Immature natural killer cell (primary cell): Measurements from ENCODE around the gene RPL13. TPM values are rescaled to one million over a fixed set of nuclear protein-coding genes. Genes with fewer than 3 reads are reported as not detected.
"Not testable (repeated sequence)": the region's sequence is repeated elsewhere in the genome, so short reads cannot be mapped to it uniquely, and the experiment has no call there.

Experiments
- DNase-seq, 3 donors: peaks; one replicate each; pipeline ENCODE4 v3.0.0; 2022; ENCODE audit warnings: mixed read lengths in 1 of 3
- H3K27ac Mint-ChIP-seq, 6 donors: one replicate each; pipeline ENCODE4 v1.8.0; 2020; ENCODE audit warnings: mixed read lengths in 6 of 6, mild to moderate bottlenecking in 5 of 6, inconsistent platforms in 4 of 6, moderate library complexity in 3 of 6
- H3K27me3 Mint-ChIP-seq, 3 donors: one replicate each; pipeline ENCODE4 v1.8.0; 2020 to 2021; ENCODE audit warnings: low read depth in 3 of 3, mild to moderate bottlenecking in 3 of 3, mixed read lengths in 3 of 3, moderate library complexity in 3 of 3, inconsistent platforms in 1 of 3
- H3K36me3 Mint-ChIP-seq, 3 donors: one replicate each; pipeline ENCODE4 v1.8.0; 2020; ENCODE audit warnings: mixed read lengths in 3 of 3, inconsistent platforms in 2 of 3, mild to moderate bottlenecking in 2 of 3
- H3K4me1 Mint-ChIP-seq, 2 donors: one replicate each; pipeline ENCODE4 v1.8.0; 2020; ENCODE audit warnings: inconsistent platforms in 2 of 2, mild to moderate bottlenecking in 2 of 2, mixed read lengths in 2 of 2, moderate library complexity in 1 of 2
- H3K4me3 Mint-ChIP-seq, 5 donors: one replicate each; pipeline ENCODE4 v1.8.0; 2020; ENCODE audit warnings: mild to moderate bottlenecking in 5 of 5, mixed read lengths in 5 of 5, inconsistent platforms in 3 of 5, moderate library complexity in 3 of 5
- H3K9me3 Mint-ChIP-seq, 6 donors: one replicate each; pipeline ENCODE4 v1.8.0; 2020; ENCODE audit warnings: mild to moderate bottlenecking in 6 of 6, mixed read lengths in 6 of 6, inconsistent platforms in 4 of 6, moderate library complexity in 3 of 6
- polyA plus RNA-seq, 3 donors: library from polyadenylated mRNA; unstranded; fragments of 300-500 nt; fragmentation: Illumina TruSeq; gene quantifications; one replicate each; pipeline ENCODE4 v1.2.3, GENCODE V29; 2021

Gene RPL13
- polyA plus RNA-seq, 3 donors from 2014 or later: 1,461 to 3,229 (median 2,406) TPM

DNA sequence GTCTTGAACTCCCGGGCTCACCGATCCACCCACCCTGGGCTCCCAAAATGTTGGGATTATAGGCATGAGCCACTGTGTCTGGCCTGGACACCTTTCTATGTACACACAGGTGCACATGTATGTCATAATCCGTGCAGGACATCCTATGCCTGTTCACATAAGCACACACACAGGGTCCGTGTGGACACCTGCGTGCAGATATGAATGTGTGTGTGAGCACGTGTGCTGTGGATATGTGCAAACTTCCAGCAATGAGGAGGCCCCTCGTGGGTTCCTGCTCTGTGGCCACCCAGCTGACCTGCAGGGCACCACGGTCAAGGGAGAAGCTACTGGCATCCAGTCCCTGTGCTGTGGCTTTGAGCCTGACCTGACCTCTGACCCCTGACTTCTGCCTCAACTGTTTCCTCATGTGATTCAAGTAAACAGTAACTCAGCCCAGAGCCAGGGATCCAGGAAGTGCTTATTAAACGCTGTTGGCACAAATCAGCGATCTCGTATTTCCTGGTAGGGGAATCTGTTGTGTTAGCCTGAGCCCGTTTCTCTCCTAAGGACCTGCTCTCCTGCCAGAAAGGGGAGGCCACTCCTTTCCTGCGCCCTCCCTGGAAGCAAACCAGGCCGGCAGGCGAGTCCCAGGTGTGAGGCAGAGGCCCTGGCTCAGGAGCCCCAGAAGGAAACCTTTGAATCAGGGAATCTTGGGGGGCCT, 21.5 kb downstream of the RPL13 start:
- no peak for DNase-seq
- H3K4me3 Mint-ChIP-seq: no peak overlapping the region
- no peaks in the 10 kb centered on the region for H3K9me3 Mint-ChIP-seq
- H3K4me1 Mint-ChIP-seq: no peaks in the 10 kb centered on the region
- no peaks in the 10 kb centered on the region for H3K36me3 Mint-ChIP-seq
- H3K27ac Mint-ChIP-seq: no peak overlapping the region
- H3K27me3 Mint-ChIP-seq: peaks cover 0 to 2% (median 0%) of the 10 kb centered on the region in 3 donors

DNA sequence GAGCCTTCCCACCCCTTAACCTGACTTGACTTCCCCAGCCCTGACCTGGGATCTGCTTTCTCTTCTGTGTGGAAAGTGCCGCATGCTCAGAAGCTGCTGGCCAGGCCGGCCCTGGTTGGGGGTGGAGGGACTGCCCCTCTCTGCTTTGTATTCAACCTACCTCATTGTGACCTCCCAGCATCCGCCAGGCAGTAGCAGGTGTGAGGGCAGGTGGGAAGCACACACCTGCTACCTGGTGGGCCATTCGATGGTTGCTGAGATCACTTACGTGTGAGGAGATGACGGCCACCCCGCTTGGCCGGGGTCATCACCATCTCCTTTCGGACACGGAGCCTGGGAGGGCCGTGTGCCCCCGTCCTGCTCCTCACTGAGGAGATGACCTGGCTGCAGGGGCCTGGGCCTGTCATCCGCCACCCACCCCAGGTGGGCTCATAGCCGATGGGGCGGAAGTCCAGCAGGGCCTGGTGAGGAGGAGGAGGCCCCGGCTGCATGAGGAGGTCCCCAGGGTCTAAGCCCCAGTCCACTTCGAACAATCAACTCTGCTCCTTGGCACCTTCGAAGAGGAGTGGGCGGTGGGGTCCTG, 22.2 kb downstream of the RPL13 start:
- no peak for DNase-seq
- peaks cover 0 to 1% (median 0%) of the 10 kb centered on the region in 6 donors for H3K9me3 Mint-ChIP-seq
- no peak overlapping the region for H3K4me3 Mint-ChIP-seq
- H3K4me1 Mint-ChIP-seq: no peaks in the 10 kb centered on the region
- H3K36me3 Mint-ChIP-seq: no peaks in the 10 kb centered on the region
- H3K27ac Mint-ChIP-seq: no peak overlapping the region
- peaks cover 0 to 2% (median 0%) of the 10 kb centered on the region in 3 donors for H3K27me3 Mint-ChIP-seq

DNA sequence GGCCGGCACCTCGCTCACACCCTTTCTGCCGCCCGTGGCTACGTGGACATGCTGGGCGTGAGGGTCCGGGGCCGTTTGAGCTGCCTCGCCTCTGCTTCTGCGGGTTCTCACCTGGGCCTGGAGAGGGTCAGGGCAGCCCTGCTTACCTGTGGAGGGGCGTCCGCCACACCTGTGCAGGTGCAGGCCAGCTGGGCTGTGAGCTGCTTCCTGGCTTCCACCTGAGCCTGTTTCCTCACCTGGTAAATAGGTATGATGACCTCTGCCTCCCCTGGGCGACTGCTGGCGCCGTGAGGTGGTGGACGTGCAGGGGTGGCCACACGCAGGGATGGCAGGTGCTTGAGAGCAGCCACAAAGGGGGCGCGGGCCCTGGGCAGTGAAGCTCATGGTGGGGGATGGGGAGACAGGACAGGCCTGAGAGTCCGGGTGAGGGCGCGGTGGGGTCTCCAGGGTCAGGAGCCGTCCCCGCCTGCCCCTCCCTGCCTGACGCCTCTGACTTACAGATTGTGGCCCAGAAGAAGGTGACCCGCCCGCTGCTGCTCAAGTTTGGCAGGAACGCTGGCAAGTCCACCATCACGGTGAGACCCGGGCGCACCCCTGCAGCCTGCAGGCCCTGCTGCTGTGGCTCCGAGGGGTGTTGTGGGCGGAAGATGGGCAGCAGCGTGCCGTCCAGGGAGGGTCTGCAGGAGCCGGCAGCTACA, 22.9 kb downstream of the RPL13 start:
- Mint-ChIP-seq H3K4me3 (no peak overlapping the region), H3K27me3 (peaks cover 0 to 2% (median 0%) of the 10 kb centered on the region in 3 donors), H3K27ac (no peak overlapping the region), H3K36me3 (no peaks in the 10 kb centered on the region), H3K9me3 (peaks cover 0 to 1% (median 0%) of the 10 kb centered on the region in 6 donors), H3K4me1 (no peaks in the 10 kb centered on the region)
- no peak for DNase-seq

DNA sequence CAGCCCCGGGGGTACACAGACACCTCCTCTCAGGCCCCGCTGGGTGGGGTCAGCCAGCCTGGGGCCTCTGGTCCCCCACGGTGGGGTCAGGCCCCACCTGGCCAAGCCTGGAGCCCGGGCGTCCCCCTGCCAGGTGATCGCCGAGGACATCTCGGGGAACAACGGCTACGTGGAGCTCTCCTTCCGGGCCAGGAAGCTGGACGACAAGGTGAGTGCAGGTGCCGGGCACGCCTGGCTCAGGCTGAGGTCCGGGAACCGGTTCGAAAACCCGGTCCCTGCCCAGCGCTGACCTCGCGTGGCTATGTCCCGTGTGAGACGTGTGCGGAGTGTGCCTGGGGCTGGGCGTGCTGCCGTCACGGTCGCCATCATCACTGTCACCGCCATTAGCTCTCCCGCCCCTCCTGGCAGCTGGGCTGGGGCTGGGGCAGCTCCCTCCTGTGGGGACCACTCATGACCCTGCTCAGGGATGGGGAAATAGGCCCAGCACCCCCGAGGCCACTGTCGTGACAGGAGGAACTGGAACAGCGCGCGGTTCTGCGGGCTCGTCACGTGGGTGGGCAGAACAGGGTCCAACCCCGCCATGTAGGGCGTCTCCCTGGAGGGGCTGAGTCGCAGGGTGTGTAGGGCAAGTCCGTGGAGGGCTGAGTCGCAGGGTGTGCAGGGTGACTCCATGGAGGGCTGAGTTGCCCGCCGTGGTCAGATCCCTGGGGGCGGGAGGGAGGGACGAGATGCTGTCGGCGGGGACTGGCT, 23.6 kb downstream of the RPL13 start:
- no peak overlapping the region for H3K4me3 Mint-ChIP-seq
- peaks cover 0 to 1% (median 0%) of the 10 kb centered on the region in 6 donors for H3K9me3 Mint-ChIP-seq
- no peak overlapping the region for H3K27ac Mint-ChIP-seq
- no peak for DNase-seq
- no peaks in the 10 kb centered on the region for H3K4me1 Mint-ChIP-seq
- peaks cover 0 to 2% (median 0%) of the 10 kb centered on the region in 3 donors for H3K27me3 Mint-ChIP-seq
- no peaks in the 10 kb centered on the region for H3K36me3 Mint-ChIP-seq

DNA sequence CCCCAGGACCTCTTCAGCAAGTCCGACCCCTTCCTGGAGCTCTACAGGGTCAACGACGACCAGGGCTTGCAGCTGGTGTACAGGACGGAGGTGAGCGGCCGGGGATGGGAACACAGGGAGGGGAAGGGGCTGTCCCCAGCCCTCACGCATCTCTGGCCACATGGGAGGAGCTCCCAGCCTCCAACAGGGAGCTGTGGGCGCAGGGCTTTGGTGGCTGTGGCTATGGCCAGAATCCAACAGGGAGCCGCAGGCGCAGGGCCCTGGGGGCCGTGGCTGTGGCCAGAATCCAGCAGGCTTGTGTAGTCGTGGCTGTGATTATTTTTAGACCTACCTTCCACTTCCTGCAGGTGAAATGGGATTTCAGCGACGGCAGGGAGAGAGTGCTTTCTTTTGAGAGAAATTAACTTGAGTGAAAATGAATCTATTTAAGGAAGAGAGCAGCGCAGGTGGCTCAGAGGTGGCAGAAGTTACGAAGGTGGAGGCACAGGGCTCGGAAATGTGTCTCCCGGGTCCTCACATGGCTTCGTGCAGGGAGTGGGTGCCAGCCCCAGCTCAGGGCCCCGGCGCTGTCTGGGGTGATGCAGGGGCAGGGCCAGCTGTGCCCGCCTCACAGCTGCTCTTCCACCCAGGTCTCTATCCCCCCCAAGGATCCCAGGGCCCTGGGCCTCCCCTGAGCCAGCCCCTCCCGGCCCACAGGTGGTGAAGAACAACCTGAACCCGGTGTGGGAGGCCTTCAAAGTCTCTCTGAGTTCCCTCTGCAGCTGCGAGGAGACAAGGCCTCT, 24.5 kb downstream of the RPL13 start:
- Mint-ChIP-seq H3K4me3 (no peak overlapping the region), H3K36me3 (no peaks in the 10 kb centered on the region), H3K9me3 (peaks cover 0 to 1% (median 0%) of the 10 kb centered on the region in 6 donors), H3K4me1 (no peaks in the 10 kb centered on the region), H3K27ac (no peak overlapping the region), H3K27me3 (peaks cover 0 to 2% (median 0%) of the 10 kb centered on the region in 3 donors)
- no peak for DNase-seq

DNA sequence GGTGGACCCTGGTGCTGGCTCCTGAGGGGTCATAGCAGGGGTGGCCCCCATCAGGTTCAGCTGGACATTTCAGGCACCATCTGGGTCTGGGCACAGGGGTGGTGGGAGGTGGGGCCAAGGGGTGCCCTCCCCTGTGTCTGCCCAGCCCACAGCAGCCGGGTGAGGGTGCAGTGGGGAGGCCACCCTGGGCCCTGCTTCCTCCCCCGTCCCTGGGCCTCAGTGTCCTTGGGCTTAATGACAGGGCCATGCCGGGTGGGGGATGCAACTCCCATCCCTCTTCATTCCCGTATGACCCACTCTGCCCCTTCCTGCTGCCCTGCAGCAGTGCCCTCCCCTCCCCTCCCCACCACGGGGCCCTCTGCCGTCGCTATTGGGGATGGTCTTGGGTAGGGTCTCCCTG, 25.7 kb downstream of the RPL13 start:
- Mint-ChIP-seq H3K27ac (no peak overlapping the region), H3K27me3 (peaks cover 0 to 2% (median 0%) of the 10 kb centered on the region in 3 donors), H3K4me3 (no peak overlapping the region), H3K4me1 (no peaks in the 10 kb centered on the region), H3K9me3 (peaks cover 0 to 1% (median 0%) of the 10 kb centered on the region in 6 donors), H3K36me3 (no peaks in the 10 kb centered on the region)
- DNase-seq: no peak

DNA sequence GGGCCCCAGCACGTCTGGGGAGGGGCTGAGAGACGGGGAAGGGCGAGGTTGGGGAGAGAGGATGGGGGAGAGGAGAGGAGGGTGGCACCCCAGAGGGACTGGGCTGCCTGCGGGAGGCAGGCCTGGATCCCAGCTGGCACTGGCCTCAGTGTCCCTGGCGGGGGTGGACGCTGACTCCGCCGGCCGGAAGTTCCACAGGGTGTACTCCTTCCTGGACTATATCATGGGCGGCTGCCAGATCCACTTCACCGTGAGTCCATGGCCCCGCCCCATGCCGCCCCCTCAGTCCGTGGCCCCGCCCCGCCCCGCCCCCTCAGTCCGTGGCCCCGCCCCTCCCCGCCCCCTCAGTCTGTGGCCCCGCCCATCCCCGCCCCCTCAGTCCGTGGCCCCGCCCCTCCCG, 26.4 kb downstream of the RPL13 start:
- Mint-ChIP-seq H3K4me3 (no peak overlapping the region), H3K4me1 (no peaks in the 10 kb centered on the region), H3K36me3 (no peaks in the 10 kb centered on the region), H3K9me3 (peaks cover 0 to 1% (median 0%) of the 10 kb centered on the region in 6 donors), H3K27me3 (peaks cover 0 to 2% (median 0%) of the 10 kb centered on the region in 3 donors), H3K27ac (no peak overlapping the region)
- no peak for DNase-seq

DNA sequence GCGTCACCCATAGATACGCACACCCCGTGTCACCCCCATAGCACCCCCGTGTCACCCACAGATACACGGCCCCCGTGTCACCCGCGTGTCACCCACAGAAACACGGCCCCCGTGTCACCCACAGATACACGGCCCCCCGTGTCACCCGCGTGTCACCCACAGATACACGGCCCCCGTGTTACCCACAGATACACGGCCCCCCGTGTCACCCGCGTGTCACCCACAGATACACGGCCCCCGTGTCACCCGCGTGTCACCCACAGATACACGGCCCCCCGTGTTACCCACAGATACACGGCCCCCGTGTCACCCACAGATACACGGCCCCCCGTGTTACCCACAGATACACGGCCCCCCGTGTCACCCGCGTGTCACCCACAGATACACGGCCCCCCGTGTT, 27.2 kb downstream of the RPL13 start:
- H3K36me3 Mint-ChIP-seq, DNase-seq, H3K27ac Mint-ChIP-seq, H3K9me3 Mint-ChIP-seq, H3K4me1 Mint-ChIP-seq, H3K27me3 Mint-ChIP-seq, H3K4me3 Mint-ChIP-seq: not testable (repeated sequence)

DNA sequence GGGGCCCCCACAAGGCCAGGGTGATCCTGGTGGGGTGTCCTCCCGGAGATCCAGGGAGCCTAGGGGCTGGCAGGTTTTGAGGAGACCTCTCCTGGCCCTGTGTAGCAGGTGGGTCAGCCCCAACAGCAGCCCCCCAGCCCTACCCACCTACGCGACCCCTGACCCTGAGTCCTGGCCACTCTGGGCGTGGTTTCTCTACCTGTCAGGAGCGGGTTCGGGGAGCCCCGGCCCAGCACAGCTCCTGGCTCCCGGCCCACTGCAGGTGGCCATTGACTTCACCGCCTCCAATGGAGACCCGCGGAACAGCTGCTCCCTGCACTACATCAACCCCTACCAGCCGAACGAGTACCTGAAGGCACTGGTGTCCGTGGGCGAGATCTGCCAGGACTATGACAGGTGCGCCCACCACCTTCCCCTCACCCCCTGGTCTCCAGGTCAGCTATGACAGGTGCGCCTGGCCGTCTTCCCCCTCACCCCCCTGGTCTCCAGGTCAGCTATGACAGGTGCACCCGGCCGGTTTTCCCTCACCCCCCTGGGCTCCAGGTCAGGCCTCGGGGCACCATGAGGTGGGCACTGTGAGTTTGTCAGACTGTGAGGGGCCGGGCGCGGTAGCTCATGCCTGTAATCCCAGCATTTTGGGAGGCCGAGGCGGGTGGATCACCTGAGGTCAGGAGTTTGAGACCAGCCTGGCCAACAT, 28.1 kb downstream of the RPL13 start:
- Mint-ChIP-seq H3K36me3 (no peaks in the 10 kb centered on the region), H3K27ac (no peak overlapping the region), H3K4me3 (no peak overlapping the region), H3K9me3 (peaks cover 0 to 1% (median 0%) of the 10 kb centered on the region in 6 donors), H3K4me1 (peaks cover 3% of the 10 kb centered on the region in 2 donors), H3K27me3 (peaks cover 0 to 3% (median 0%) of the 10 kb centered on the region in 3 donors)
- no peak for DNase-seq

DNA sequence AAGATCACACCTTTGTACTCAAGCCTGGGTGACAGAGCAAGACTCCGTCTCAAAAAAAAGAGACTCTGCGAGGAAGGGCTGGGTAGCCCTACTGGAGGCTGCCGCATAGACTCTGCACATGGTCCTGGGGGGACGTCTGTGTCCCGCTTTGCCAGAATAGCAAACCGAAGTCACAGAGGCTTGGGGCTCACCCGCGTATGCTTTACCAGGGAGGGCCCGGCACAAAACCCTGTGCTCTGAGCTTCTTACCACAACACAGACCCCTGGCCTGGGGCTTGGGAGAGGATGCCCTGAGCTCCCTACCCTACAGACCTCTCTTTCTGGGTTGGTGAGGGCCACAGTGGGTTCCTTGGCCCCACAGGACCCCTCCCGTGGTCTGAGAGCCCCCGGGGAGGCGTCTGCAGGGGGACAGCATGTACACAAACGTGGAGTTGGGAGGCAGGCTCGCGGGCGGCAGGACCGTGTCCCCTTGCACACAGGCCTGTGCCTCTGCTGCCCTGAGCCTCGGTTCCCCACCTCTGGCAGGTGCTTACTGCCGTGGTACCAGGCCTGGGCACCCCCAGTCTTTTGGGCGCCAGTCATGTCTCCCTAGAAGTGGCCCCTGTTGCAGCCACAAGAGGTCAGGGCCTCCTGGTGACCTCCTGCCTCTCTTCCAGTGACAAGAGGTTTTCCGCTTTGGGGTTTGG, 28.9 kb downstream of the RPL13 start:
- Mint-ChIP-seq H3K4me3 (no peak overlapping the region), H3K36me3 (no peaks in the 10 kb centered on the region), H3K27me3 (peaks cover 0 to 9% (median 0%) of the 10 kb centered on the region in 3 donors), H3K27ac (no peak overlapping the region), H3K4me1 (peaks cover 10 to 11% of the 10 kb centered on the region in 2 donors), H3K9me3 (peaks cover 0 to 1% (median 0%) of the 10 kb centered on the region in 6 donors)
- no peak for DNase-seq

DNA sequence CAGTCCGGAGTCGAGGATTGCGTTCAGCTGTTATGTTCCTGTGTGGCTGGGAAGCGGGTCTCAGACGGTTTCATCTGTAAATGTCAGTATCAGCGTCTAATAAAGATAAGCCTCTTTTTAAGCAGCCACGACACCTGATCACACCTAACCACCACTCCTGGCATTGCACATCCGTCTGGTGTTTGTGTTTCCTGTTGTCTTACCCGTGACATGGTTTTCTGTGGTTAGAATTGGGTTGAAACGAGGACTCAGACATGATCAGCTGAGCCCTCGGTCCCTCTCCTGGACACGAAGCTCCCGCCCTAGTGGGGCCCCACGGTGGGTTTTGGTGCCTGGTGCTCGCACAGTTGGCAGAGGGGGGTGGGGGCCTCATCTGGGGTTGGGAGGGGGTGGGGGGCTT, 33.4 kb downstream of the RPL13 start:
- Mint-ChIP-seq H3K4me3 (peak overlapping the region in 4 of 5 donors; percentile 46 to 69 (median 58)), H3K27ac (peak overlapping the region in 4 of 6 donors; percentile 71 to 83 (median 76))
- peak; percentile 29 to 74 (median 65) for DNase-seq

More for the DNA sequence above, 33.4 kb downstream of the RPL13 start:
- no peaks in the 10 kb centered on the region for H3K9me3 Mint-ChIP-seq
- H3K36me3 Mint-ChIP-seq: no peaks in the 10 kb centered on the region
- H3K27me3 Mint-ChIP-seq: peaks cover 0 to 7% (median 0%) of the 10 kb centered on the region in 3 donors
- peaks cover 11 to 13% of the 10 kb centered on the region in 2 donors for H3K4me1 Mint-ChIP-seq
